ENCODE results near the gene CCDC7.

DNA sequence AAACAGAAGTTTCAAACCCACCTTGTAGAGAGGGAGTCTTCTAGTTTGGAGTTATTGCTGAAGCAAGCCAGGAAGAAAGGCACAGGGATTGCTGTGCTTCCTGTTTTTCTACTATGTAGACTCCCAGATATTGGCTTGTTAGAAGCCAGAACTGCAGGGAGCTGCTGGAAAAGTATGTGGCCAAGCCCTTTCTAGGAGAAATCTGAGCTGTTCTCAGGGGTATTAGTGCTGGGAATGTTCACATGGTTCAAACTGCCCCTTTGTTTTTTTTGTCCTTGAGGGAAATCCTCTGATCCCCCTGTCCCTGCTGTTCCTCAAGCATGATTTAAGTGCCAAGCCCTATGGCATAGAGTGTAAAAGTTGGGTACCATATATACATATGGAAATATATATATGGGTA lies 184.0 kb downstream of the CCDC7 start:
- TF ChIP-seq, protein P1, sequence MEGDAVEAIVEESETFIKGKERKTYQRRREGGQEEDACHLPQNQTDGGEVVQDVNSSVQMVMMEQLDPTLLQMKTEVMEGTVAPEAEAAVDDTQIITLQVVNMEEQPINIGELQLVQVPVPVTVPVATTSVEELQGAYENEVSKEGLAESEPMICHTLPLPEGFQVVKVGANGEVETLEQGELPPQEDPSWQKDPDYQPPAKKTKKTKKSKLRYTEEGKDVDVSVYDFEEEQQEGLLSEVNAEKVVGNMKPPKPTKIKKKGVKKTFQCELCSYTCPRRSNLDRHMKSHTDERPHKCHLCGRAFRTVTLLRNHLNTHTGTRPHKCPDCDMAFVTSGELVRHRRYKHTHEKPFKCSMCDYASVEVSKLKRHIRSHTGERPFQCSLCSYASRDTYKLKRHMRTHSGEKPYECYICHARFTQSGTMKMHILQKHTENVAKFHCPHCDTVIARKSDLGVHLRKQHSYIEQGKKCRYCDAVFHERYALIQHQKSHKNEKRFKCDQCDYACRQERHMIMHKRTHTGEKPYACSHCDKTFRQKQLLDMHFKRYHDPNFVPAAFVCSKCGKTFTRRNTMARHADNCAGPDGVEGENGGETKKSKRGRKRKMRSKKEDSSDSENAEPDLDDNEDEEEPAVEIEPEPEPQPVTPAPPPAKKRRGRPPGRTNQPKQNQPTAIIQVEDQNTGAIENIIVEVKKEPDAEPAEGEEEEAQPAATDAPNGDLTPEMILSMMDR (IDR thresholded peaks at IDR 0.05 in 4 of 5, conservative IDR thresholded peaks at IDR 0.05 in 1 of 5): no peak
- no peak for TF ChIP-seq POLR2A (IDR thresholded peaks at IDR 0.05)
